ENCODE measurements around the gene VEGFA.

- TF ChIP-seq CTCF (conservative IDR thresholded peaks at IDR 0.05; ENCODE audit: low read depth, low read length) = no peak
- TF ChIP-seq EZH2 (IDR thresholded peaks at IDR 0.05; ENCODE audit: borderline replicate concordance, low read depth, low read length, poor library complexity, severe bottlenecking) = no peak
These were observed 27.9 kb downstream of the VEGFA start for GRCh38 chr6:43797919-43798318.

All from A673 (cell line).